ENCODE results near the gene KRT82.

Gene KRT82

GRCh38 chr12:52392465-52393007, 13.6 kb downstream of the KRT82 start:
- no peaks in the 10 kb centered on the region for H3K27me3 ChIP-seq (ENCODE audit: insufficient read depth, low read length)
- no peaks in the 10 kb centered on the region for H3K9me3 ChIP-seq (ENCODE audit: low read length)
- H4K20me1 ChIP-seq (ENCODE audit: insufficient read depth, low read length) = no peaks in the 10 kb centered on the region
- H3K4me3 ChIP-seq (ENCODE audit: low read depth, low read length, poor library complexity, severe bottlenecking) = no peak overlapping the region
- no peak overlapping the region for H3K27ac ChIP-seq (ENCODE audit: low read depth, low read length, poor library complexity, severe bottlenecking)
- H3K4me1 ChIP-seq (ENCODE audit: insufficient read depth, low read length, severe bottlenecking) = no peaks in the 10 kb centered on the region
- H3K9me2 ChIP-seq (ENCODE audit: low read depth, low read length) = no peaks in the 10 kb centered on the region
- H3K9ac ChIP-seq (ENCODE audit: low read length) = no peak overlapping the region
- TF ChIP-seq EZH2 (IDR thresholded peaks at IDR 0.05; ENCODE audit: borderline replicate concordance, low read length) (no peak), CTCF (IDR thresholded peaks at IDR 0.05; ENCODE audit: low read length) (no peak)
- H3F3A ChIP-seq (ENCODE audit: insufficient read depth, low read length) = no peaks in the 10 kb centered on the region
- no peaks in the 10 kb centered on the region for H3K79me2 ChIP-seq (ENCODE audit: insufficient read depth, low read length)
- no peak overlapping the region for H2AFZ ChIP-seq (ENCODE audit: low read length)
- H3K4me2 ChIP-seq (ENCODE audit: low read length) = no peak overlapping the region
- H3K36me3 ChIP-seq (ENCODE audit: insufficient read depth, low read length) = no peaks in the 10 kb centered on the region

GRCh38 chr12:52391618-52392002, 14.5 kb downstream of the KRT82 start:
- Histone ChIP-seq H3K4me2 (ENCODE audit: low read length) (no peak overlapping the region), H3K79me2 (ENCODE audit: insufficient read depth, low read length) (no peaks in the 10 kb centered on the region), H4K20me1 (ENCODE audit: insufficient read depth, low read length) (no peaks in the 10 kb centered on the region), H3K27ac (ENCODE audit: low read depth, low read length, poor library complexity, severe bottlenecking) (no peak overlapping the region), H3F3A (ENCODE audit: insufficient read depth, low read length) (no peaks in the 10 kb centered on the region), H3K4me1 (ENCODE audit: insufficient read depth, low read length, severe bottlenecking) (no peaks in the 10 kb centered on the region), H3K9me2 (ENCODE audit: low read depth, low read length) (no peaks in the 10 kb centered on the region), H3K9me3 (ENCODE audit: low read length) (no peaks in the 10 kb centered on the region), H3K4me3 (ENCODE audit: low read depth, low read length, poor library complexity, severe bottlenecking) (no peak overlapping the region), H3K9ac (ENCODE audit: low read length) (no peak overlapping the region), H3K36me3 (ENCODE audit: insufficient read depth, low read length) (no peaks in the 10 kb centered on the region), H3K27me3 (ENCODE audit: insufficient read depth, low read length) (no peaks in the 10 kb centered on the region), H2AFZ (ENCODE audit: low read length) (no peak overlapping the region)
- no peak for TF ChIP-seq EZH2 (IDR thresholded peaks at IDR 0.05; ENCODE audit: borderline replicate concordance, low read length)
- TF ChIP-seq CTCF (IDR thresholded peaks at IDR 0.05; ENCODE audit: low read length) = no peak

GRCh38 chr12:52390739-52391617, 15.2 kb downstream of the KRT82 start:
- no peaks in the 10 kb centered on the region for H3K9me2 ChIP-seq (ENCODE audit: low read depth, low read length)
- H3K9ac ChIP-seq (ENCODE audit: low read length) = no peak overlapping the region
- H3K4me2 ChIP-seq (ENCODE audit: low read length) = no peak overlapping the region
- no peaks in the 10 kb centered on the region for H3K79me2 ChIP-seq (ENCODE audit: insufficient read depth, low read length)
- no peaks in the 10 kb centered on the region for H3K9me3 ChIP-seq (ENCODE audit: low read length)
- no peaks in the 10 kb centered on the region for H3K4me1 ChIP-seq (ENCODE audit: insufficient read depth, low read length, severe bottlenecking)
- TF ChIP-seq CTCF (IDR thresholded peaks at IDR 0.05; ENCODE audit: low read length) (peak; percentile 45), EZH2 (IDR thresholded peaks at IDR 0.05; ENCODE audit: borderline replicate concordance, low read length) (no peak)
- H3K36me3 ChIP-seq (ENCODE audit: insufficient read depth, low read length) = no peaks in the 10 kb centered on the region
- H3K27ac ChIP-seq (ENCODE audit: low read depth, low read length, poor library complexity, severe bottlenecking) = no peak overlapping the region
- no peak overlapping the region for H2AFZ ChIP-seq (ENCODE audit: low read length)
- H3F3A ChIP-seq (ENCODE audit: insufficient read depth, low read length) = no peaks in the 10 kb centered on the region
- no peak overlapping the region for H3K4me3 ChIP-seq (ENCODE audit: low read depth, low read length, poor library complexity, severe bottlenecking)
- H3K27me3 ChIP-seq (ENCODE audit: insufficient read depth, low read length) = no peaks in the 10 kb centered on the region
- no peaks in the 10 kb centered on the region for H4K20me1 ChIP-seq (ENCODE audit: insufficient read depth, low read length)

Measured in OCI-LY1 (cell line).